Fibroblast of upper back skin (primary cell): Measurements from ENCODE around the gene PRIMA1.
"Not testable (repeated sequence)": the region's sequence is repeated elsewhere in the genome, so short reads cannot be mapped to it uniquely, and the experiment has no call there.

ENCODE experiments used
- DNase-seq: peaks from one replicate; pipeline ENCODE4 v3.0.0-alpha.2; 2013

The PRIMA1 gene, protein sequence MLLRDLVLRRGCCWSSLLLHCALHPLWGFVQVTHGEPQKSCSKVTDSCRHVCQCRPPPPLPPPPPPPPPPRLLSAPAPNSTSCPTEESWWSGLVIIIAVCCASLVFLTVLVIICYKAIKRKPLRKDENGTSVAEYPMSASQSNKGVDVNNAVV

DNA sequence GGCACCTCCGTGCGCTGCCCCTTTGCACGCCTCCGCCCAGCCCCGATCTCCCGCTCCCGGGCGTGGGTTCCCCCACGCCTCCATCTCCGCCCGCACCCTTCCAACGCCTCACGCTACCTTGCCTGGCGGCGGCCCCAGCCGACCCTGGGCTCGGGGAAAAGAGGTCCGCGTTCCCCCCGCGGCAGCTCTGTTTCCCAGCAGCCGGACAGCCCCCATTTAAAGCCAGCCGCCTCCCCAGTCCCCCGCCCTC lies at the start of gene PRIMA1:
PRIMA1 (minus strand) TSS at position 193 of the 250 bp plus-strand sequence. CDS start 767 bp downstream, outside the sequence.
- no peak for DNase-seq

DNA sequence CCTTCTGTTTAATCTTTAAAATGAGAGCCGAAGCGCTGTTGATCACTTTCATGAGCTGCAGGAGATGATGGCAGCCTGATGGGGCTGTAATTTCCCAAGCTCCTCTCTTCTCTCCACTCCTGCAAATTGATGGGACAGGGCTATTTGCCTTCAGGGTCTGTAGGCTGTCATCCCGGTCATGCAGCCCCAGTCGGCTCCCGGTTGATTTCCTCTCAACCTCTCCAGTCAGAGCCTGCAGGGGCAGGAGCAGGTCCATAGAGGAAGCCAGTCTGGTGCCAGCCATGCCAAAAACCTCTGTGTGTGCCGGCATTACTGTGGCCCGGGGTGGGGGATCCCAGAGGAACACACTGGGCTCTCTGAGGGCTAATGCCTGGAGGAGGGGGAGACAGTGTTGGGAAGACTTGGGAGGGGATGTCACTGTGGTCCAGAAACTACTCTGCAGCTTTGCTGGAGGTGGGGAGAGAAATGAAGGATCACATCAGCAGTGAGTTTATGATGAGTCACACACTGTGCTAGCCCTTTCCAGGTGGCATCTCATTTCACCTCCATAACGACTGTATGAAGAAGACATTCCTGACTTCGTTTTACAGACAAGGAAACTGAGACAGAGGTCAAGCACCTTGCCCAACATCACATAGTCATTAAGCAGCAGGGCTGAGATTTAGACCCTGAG lies 46.5 kb upstream of the PRIMA1 start:
- no peak for DNase-seq

DNA sequence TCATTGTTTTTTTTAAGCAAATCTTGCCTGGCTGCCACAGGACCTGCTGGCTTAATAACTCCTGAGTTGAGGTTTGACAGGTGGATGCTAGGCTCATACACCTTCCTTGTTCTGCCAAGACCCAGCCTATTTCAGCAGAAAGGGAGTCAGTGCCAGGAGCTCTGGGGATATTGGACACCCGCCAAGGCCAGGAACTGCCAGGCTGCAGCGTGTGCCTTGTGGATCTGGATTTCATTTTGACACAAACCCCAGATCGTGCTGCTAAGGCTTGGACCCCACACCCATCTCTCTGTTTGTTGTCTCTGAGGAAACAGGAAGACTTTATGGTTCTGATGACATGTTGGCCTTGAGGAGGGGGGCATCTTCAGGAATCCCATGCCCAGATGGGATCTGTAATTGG lies 44.4 kb upstream of the PRIMA1 start:
- no peak for DNase-seq

DNA sequence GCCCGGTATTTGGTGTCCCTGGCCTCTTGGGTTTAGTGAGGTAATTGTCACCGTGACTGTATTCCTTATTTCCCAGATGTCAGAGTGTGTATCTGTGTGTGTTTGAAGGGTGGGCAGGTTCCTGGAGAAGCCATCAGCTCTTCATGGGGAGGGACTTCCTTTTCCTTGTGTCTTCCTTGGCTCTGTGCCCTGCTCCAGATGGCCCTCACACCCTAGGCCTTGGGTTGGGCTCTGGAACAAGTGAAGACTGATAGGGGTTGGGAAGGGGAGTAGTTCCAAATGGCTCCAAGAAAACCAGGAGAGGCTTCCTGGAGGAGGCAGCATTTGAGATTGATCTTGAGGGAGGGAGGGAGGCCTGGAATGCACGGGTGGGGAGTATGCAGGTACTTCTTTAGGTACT lies 43.8 kb upstream of the PRIMA1 start:
- no peak for DNase-seq

DNA sequence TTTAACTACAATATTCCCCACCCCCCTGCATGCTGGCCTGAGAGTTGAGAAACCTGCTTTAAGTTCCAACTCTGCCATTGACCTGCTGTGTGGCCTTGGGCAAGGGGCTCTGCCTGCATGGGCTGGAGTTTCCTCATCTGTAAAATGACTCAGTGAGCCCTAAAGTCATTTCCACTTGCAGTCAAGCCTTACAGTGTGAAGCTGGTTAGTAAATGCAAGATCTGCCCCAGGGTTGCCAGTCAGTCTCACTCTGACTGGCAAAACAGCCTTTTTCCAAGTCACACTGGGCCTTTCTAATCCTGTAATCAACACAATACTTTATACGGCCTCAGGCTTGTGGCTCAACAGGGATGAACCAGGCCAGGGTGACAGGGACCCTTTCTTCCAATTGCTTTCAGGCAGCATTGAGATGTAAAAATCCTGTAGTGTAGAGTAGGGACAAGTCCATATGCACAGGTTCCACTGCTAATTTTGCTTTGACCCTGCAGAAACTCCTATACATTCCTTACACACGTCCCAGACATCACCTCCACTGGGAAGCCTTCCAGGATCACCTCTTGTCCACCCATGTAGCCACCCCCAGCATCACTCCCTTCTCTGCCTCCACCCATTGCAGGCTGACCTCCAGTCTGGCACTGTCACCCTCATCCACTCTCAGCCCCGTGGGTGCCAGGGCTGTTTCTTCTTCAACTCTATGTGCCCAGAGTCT lies 42.6 kb upstream of the PRIMA1 start:
- DNase-seq = no peak

DNA sequence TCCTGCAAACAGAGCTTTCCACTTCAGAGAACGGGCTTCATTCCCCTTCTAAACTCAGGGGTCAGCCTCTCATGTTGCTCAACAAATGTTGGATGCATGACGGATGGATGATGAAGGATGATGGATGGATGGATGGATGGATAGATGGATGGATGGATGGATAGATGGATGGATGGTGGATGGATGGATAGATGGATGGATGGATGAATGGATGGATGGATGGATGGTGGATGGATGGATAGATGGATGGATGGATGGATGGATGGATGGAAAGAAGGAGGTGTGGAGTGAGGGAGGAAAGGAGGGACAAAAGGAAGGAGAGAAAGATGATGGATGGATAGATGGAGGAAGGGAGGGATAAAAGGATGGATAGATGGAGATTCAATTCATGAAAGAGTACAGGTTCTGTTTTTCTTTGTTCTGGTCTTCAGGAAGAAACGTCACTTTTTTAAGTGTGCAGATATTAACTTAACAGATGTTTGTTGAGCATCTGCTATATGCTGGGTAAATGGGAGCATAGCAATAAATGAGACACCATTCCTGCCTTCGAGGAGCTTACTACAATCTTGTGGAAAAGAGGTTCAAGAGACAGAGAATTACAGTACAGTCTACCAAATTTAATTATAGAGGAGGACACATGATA lies 41.7 kb upstream of the PRIMA1 start:
- DNase-seq = no peak

DNA sequence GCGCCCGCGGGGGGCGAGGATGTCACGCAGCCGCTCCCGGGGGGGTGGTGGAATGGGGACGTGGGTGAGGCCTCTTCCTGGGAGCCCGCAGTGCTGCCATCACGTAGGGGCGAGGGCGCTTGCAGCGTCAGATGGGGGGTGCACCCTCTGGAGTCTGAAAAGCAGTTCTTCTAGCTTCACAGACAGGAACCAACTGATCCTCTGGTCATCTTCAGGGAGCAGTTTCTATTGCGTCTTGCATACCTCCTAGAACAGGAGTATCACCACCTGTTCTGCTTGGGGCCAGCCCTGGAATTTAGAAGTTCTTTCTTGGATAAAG lies 36.9 kb upstream of the PRIMA1 start:
- no peak for DNase-seq

DNA sequence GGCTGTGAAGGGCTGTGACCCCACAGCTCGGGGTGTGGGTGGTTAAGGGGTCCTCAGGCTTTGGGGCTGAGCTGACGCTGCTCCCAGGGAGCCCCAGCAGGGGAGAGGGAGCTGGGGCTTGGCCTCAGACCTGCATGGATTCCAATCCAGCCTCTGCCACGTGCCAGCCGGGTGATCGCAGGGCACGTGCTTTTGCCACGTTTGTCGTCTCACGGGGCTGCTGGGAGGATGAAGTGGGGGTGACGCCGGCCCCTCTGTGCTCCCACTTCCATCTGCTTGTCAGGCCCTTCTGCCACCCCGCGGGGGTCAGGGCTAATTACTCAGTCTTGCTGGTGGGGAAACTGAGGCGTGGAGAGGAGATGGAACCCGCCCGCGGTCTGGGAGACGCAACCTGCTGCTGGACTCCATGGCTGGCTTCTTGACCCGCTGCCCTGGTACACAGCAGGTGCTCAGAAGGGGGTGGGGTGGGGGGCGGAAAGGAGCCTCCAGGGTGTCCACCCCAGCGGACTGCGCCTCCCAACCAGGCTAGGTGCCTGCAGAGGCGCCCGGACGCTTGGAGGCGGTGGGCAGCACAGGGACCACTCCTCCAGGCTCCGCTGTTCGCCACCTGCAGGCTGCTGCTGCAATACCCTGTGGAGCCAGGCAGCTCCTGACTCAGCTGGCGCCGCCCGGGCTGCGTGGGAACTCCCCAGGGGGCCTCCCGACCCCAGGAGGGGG lies 36.4 kb upstream of the PRIMA1 start:
- DNase-seq = no peak

DNA sequence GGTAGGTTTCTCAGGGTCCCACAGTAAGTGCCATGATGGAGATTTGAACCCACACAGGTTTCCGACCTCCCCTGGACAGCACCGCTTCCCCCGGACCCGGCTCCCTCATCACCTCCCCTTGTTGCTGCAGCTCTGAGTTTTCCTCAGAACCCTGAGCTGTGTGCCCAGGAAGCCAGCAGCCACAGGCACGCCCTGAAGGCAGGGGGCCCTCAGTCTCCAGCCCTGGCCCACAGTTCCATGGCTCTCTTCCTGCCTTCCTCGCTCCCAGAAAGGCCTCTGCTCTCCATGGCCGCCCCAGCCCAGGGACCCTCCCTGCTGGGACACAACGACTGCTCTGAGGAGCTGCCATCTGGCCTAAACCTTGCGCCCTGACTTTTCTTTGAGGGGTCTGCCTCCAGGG lies 35.8 kb upstream of the PRIMA1 start:
- DNase-seq = no peak

DNA sequence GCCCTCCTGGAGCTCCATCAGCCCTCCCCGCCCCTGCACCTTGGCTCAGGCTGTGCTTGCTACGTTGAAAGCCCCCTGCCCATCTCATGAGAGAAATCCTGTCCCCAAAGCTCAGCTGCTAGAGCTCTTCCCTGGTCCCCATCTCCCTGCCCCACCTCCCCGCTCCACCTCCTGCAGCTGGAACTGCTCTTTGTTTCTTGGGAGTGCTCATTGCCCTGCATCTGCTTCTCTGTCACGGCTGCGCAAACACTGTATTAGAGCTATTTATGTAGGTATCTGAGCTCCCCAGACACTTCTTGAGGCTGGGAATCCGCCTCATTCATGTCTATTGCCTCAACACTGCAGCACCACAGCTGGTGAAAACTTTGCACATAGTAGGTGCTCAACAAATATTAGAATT lies 32.8 kb upstream of the PRIMA1 start:
- no peak for DNase-seq

DNA sequence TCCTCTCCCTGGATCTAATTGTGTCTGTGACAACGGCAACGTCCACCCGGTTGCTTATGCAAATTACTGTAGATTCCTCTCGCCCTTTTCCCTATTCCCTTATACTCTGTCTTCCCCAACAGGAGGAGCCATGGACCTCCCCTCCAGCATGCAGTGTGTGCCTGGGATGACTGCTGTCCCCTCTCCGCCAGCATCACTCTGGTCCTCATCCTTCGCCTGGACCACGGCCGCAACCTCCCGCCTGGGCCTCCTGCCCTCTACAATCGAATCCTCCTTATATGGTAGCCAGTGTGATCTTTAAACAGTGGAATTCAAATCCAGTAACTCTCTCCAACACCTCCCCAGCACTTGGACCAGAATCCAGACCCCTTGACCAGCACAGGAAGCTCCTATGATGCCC lies 30.6 kb upstream of the PRIMA1 start:
- DNase-seq = no peak

DNA sequence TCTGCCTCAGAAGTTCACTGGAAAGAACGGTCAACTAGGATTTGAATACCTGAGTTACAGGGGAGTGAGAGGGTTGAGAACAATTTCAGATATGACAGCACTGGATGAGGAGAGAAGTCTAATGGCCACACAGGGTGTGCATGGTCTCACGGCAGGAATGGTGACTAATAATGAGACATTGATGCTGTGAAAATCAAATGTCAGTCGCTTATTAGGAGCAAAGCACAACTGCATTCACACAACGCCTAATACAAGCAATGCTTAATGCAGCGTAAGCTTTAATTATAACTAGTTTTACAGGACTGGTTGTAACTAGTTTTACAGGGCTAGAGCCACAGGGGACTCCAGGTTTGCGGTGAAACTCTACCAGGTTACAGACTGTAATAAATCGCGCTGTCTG lies 23.4 kb upstream of the PRIMA1 start:
- no peak for DNase-seq

DNA sequence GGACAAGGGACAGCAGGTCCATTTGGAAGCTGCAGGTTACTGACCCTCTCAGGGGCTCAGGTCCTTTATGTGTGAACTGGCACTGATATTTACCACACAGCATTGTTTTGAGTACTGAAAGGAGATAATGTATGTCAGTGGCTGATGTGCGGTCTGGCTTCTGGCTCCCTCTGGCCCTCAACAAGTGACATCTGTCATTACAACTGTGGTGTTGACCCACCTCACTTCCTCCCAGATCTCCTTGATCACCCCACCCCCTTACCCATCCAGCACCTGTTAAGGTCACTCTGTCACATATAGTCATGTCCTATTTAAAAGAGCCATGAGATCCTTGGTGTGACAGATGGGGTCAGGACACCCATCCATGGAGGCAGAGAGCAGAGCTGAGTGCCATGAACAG lies 22.7 kb upstream of the PRIMA1 start:
- DNase-seq = no peak

DNA sequence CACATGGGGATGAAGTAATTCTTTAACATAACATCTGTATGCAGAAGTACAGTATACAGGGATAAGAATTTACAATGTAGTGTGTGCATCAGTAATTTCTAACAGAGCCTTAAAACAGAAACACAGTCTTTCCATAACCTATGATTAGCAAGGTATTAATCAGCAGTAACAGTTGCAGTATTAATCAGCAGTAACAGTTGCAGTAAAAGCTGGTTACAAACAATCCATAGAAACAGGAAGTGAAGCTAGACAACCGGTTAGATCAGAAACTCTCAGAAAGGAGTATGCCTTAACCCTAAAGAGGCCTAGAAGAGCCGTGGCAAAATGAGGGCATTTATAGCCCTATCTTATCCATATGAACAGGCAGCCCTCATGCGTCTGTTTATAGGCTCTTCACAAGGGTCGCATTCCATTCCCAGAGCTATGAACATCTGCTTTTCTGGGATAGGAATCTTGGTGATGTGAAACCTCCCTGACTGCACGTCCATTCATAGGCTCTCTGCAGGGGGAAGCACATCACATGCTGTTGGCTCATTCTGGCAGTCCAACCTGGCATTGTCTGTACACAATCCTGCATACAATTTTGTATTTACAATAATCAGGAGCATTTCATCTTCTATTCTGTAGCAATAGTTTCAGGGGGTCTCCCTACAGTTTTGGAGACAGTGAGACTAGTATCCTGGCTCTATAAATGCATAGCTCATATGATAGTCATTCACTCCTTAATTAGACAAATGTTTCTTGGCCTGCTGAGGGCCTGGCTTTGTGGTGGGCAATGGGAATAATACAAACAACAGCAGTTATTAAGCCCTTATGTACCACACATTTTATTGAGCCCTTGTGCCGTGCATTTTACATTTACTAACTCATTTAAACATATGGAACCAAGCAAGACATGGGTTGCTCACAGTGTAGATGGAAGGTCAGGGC lies 21.5 kb upstream of the PRIMA1 start:
- not testable (repeated sequence) for DNase-seq

DNA sequence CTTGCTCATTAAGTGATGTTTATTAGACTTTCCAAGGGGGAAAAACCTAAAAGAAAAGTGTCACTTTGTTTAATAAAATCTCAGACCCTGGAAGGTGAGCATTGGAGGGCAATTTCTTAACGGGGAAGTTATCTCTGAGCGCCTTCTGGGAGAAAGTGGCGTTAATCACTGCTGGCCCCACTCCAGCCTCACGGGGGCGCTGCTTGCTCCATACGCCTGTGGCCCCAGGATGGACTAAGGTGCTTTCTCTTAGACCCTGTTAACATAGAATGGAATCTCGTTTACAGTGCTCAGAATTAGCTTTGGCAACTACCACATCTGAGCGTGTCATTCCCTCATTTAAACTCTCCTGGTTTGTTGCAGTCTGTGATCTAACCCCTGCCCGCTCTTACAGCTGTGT lies 16.4 kb upstream of the PRIMA1 start:
- DNase-seq = no peak

DNA sequence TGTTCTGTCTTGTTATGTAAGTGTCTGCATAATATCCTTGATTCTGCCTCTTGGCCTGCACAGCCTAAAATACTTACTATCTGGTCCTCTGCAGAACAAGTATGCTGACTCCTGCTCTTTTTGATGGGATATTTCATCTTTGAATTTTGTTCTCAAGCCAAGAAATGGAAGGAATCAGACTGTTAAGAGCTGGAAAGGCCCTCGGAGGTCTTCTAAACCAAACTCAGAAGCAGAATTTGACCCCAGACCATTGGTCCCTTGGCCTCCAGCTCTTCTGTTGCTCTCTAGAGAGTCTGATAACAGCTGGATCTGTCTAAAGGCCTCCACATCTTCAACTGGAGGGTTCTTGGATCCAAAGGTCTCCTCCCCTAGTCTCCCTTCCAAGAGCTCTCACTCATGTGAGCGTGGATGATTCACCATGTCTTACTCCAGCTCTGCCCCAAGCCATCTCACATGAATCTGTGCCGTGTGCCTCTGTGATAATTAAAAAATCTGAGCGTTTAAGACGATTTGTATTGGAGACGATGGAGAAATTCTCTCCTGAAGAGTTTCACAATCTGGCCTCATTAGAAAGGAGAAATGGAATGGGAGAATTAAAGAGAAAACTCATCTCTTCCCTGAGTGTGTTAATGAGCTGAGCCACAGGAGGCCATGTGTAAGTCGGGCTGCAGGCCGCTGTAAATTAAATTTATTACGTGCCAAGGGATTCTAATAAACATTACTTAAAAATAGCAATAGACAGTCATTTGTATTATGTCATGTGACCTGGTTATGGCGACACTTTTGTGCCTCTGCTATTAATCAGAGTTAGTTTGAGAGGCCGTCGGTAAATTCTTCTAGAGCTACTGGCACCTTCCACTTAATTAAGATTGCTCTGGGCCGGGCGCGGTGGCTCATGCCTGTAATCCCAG lies 15.4 kb upstream of the PRIMA1 start:
- no peak for DNase-seq

DNA sequence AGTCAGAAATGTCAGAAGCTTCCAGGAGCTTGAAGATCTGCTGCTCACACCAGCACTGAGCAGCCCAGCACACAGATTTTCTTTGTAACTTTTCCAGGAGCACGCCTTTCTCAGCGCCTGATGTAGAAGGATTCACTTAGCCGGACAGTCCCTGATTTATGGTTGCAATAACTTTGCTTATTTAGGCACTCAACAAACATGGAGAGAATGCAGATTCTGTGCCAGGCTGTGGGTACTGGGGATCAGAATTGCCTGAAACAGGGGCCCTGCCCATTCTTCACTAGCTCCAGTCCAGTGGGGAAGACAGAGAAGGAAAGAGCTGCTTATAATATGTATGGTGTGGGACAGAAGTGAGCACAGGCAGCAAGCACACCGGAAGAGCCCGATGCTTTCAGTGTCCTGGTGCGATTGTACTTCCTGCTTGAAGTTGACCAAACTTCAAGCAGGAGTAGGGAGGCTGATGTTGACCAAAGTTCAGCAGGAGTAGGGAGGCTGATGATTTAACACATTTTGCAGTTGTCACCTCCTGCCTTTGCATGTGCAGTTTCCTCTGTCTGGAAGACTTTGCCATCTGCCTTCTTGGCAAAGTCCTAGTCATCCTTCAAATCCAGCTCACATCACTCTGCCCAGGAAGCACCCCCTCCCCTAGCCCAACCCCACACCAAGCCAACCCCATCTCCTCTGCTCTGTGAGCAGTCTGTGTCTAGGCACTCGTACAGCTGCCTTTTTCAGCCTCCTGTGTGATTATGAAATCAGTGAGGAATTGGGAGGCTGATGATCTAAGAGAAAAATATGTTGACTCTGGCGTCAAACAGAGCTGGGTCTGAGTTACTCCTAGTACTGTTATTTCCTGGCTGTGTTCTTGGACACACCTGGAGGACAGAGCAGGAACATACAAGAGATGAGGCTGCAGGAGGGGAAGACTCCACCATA lies 12.0 kb upstream of the PRIMA1 start:
- no peak for DNase-seq

DNA sequence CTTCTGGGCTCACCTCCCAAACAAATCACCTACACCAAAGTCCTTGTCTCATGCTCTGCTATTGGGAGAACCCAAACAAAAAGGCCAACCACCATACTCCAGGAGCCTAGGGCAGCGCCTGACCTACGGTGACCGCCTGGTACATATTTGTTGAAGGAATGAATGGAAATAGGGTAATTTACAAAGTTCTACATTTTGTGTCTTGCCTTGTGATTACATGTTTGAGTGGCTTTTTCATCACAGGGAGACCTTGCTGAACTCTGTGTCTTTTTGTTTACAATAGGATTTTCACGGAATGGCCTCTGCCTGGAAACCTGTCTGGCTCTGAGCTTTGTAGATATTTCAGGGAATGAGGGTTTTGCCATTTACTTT lies 11.3 kb upstream of the PRIMA1 start:
- DNase-seq = no peak

DNA sequence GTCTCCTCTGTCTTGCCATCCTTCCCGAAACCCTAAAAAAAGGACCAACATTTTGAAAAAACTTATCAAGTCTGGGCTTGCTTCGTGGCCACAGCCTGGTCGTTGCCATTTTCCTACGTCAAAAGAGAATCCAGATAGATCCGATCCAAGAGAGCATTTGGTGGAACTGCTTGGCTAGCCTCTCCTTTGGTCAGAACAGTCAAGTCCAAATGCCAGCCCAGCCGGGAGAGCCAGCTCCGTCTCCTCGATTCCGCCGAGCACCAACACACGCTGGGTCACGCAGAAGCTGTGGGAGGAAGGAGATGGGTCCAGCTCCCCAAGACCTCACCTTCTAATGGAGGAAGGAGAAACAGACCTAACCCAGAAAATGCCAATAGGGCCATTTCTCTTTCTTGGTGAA lies 9.3 kb upstream of the PRIMA1 start:
- no peak for DNase-seq

DNA sequence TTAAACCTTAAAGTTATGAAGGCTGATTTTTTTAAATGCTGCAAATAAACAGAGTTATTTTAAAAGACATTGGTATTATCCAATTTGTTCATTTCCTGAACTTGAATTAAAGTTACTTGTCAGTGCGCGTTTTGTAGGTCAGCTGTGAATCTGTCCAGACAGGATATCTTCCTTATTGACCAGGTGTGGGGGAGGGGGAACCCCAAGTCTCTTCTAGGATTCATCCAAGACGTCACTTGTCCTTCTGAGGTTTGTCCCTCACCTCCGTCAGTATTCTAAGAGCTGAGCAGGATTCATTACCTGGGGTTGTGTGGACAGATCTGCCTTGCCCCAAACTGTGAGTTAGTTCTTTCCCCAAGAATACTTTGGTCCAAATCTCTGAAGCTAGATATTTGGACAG lies 8.8 kb upstream of the PRIMA1 start:
- no peak for DNase-seq

DNA sequence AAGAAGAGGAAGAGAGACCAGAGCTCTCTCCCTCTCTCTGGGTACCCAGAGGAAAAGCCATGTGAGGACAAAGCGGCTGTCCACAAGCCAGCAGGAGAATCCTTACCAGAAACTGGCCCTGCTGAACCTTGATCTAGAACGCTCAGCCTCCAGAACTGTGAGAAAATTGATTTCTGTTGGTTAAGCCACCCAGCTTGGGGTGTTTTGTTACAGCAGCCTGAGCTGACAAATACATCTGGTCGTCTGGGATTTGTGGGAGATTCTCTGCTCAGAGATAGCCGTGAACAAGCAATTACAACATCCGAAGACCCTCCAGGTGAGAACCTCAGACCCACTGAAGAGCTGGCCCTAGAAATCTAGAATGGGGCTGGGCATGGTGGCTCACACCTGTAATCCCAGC lies 6.5 kb upstream of the PRIMA1 start:
- no peak for DNase-seq
